GM21367 (cell line): ENCODE results near the gene IMPDH1.

ENCODE experiments used
- ATAC-seq: cut with Tn5 transposase; IDR thresholded peaks from one replicate; pipeline ENCODE4 v1.9.1; 2021; ENCODE audit not compliant: unreplicated experiment

IMPDH1 gene

DNA sequence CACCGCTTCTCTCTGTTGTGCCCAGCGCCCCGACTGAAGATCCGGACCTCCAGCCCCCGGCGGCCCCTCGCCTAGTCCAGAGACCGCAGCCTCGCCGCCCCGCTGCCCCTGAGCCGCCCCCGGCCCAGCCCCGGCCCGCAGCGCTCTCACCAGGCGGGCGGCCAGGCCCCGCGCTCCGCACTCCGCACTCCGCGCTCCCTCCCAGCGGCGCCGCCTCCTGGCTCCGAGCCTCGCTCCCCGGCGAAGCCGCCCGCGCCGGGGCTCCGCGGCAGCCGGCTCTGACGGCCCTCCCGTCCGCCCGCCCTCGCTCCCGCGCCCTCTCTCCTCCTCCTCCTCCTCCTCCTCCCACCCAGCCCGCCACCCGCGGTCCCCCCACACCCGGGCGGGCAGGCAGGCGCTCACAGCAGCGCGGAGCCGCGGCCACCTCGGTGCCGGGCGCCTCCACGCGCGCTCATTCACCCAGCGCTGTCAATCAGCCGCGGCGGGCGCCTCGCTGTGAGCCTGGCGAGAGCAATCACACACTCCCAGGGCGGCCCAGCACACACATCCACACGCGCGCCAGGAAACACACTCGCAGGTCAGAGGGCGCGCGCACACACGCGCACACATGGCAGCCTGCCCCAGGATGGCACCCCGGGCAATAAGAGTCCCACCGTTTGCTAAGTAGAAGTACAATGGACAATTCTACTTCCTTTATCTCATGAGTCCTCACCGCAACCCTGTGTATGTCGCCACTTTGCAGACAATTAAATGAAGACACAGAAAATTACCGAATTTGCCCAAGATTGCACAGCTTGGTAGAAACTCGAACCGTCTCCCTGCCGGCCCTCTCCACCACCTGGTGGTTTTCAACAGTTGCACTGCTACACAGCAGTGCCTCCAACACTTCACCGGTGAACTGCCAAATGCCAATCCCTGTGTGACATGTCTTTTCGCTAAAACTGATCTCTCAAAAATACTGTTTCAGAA lies 48.1 kb downstream of the IMPDH1 start, which contains the start of gene PRRT4:
Gene PRRT4, minus strand, starts transcription at position 280 of the 969 bp plus-strand sequence.
- no peak for ATAC-seq

DNA sequence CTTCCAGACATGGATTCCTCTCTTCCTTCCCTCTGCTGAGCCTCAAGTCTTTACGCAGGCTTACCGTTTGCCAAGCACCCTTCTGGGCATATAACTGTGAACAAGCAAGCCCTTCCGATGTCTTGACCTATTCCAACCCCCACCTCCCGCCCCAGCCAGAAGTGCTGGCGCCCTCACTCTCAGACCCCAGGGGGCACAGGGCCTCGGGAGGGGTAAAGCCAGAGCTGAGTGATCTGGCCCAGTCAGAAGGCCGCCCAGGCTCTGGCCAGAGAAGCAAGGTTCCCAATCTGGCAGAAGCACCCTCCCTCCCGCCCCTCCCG lies 49.5 kb downstream of the IMPDH1 start:
- ATAC-seq: no peak

- no peak for ATAC-seq
These were observed 49.8 kb downstream of the IMPDH1 start for GRCh38 chr7:128359939-128360338.

DNA sequence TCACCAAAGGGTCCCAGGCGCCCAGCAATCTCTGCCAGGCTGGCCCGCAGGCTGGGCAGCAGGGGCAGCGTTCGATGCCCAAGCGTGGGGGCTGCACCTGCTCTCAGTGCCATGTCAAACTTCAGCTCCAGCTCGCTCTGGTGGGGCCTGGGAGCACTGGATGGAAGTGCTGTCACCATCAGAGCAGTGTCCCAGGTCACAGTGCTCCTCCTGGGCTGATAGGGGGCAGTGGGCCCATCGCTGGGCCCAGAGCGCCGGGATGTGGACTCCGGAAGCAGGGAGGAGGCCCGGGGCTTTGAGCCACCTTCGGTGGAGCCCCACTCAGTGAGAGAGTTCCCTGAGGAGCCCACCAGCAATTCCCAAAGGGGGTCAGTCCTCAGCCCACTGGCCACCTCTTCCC lies 50.4 kb downstream of the IMPDH1 start:
- no peak for ATAC-seq

GRCh38 chr7:128358233-128358632 lies 51.5 kb downstream of the IMPDH1 start:
- ATAC-seq: no peak

- ATAC-seq: no peak
These were observed 52.6 kb downstream of the IMPDH1 start for GRCh38 chr7:128357217-128357613.

DNA sequence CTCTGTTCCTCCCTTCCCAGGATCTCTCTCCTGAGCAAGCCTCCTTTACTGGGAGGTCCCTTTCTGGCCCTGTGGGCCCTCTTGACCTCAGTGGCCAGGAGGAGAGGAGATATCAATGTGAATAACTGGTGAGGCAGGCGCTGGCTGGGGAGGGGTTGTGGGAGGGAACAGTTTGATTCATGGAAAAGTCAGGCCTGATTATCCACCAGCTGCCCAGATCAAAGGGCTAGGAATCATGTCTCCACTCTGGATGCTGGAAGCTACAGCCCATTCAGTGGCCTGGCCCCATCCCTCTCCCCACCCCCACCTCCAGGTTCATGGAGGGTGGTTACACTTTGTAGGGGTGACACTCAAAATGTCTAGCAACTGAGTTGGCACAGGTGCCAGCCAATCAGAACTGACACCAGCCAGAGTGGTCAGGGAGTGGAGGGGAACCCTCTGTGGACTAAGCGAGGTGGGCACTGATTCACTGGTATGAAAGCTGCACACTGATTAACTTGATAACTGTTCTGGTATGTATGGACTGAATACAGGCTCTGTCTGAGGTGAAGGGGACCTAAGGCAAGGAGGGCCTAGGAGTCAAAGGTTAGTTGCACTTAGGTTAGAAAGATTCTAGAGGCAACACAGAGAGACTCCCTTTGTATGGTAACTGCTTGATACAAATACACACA lies 53.1 kb downstream of the IMPDH1 start:
- ATAC-seq: no peak

DNA sequence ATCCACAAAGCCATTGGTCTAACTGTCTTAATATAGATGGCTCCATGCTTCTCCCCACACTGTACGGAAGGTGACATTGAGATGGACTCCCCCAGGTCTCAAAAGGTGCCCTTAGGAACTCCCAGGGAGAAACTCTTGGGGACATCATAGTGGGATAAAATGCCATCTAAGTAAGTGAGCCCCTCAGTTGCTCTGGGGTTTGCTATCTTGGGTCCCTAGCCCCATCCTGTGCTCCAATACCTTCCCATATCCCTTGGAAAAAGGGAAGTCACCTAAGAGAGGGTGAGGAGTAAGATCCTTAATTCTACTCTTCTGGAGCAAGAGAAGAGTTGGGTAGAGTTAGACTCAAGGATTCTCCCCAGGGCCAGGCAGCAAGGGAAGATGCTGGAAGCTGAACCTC lies 56.2 kb downstream of the IMPDH1 start:
- ATAC-seq: no peak

- ATAC-seq: no peak
These were observed 56.6 kb downstream of the IMPDH1 start for GRCh38 chr7:128353189-128353588.

- no peak for ATAC-seq
These were observed 57.1 kb downstream of the IMPDH1 start for GRCh38 chr7:128352636-128353035.

GRCh38 chr7:128352153-128352537 lies 57.6 kb downstream of the IMPDH1 start:
- ATAC-seq: no peak

- no peak for ATAC-seq
These were observed 58.3 kb downstream of the IMPDH1 start for GRCh38 chr7:128351296-128352152.

GRCh38 chr7:128350708-128351295 lies 59.0 kb downstream of the IMPDH1 start:
- ATAC-seq: no peak

DNA sequence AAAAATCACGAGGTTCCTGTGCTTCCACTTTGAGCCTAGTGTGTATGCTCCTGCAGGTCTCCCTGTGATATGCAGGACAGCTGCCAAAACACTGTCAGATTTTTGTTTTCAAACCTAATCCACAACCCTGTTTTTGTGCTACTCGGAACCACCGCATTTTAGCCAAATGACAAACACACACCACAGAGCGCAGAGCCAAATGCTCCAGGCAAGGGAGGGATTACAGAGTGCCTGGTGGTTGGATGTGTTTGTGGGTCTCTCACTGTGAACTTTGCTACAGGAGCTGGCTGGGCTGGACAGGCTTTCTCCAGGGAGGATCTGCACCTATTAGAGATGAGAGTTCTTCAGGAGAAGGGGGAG lies 60.3 kb downstream of the IMPDH1 start:
- no peak for ATAC-seq

DNA sequence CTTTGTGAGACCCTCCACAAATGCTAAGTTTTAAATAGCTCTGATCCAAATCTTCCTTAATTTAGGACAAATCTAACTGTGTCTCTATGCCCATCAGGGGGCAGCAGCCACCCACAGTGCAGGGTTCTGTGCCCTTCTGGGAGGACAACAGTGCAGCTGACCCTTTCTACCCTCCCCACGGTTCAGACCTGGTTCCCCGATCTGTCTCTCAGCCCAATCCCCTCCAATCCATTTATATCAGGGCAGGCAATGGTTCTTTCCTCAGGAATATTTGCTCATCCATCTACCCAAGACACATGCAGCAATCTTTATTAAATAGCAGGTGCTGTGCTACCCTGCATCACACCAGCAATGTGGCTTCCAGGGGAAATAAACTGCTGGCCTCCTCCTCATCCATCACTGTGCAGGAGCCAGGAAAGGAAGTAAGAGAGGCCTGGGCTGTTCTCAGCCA lies 62.1 kb downstream of the IMPDH1 start:
- no peak for ATAC-seq

DNA sequence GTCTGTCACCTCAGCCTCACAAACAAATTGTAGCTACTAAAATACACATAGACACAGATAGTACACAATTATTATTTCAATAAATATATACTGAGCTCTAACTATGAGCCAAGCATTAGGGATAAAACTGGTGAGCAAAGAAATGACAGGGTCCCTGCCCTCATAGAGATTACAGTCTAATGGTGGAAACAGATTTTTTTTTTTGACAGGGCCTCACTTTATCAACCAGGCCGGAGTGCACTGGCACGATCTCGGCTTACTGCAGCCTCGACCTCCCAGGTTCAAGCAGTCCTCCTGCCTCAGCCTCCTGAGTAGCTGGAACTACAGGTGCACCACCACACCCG lies 65.4 kb downstream of the IMPDH1 start:
- ATAC-seq: no peak

DNA sequence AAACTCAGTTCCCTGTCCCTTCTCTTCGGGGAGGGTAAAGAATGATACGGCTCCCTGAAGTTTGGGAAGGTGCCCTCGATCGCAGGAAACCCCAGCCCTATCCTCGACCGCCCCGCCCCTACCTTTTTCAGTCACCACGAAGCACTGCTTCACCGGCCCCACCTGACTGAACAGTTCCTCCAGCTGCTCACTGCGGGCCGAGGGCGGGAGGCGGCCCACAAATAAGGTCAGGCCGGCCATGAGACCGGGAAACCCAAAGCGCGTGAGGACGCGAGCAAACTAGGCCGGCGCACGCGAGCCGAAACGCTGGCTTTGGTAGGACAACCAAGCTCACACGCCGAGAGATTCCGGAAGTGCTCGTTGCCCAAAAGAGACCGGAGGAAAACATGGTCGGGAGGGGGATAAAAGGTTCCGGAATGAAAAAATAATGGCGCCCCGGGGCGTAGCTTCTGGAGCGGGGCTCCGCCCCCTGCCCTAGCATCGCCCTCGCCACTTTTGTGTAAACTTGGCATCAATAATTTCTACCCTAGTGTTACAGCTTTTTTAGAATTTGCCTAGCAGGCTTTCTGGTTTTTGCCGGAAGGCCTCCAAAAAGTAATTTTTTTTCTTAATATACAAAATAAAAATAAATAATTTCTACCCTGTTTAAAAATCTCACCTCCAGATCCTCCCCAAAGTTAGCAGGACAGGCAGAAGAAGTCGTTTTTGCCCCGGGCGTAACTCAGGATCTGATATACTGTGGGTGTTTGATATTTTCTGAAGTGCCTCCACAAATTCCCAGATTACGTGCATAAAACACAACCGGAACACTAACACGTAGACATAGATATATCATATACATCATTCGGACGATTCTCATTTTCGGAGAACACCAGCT lies 66.0 kb downstream of the IMPDH1 start, which contains the start of gene RBM28:
Gene RBM28, minus strand, starts transcription at position 355 of the 877 bp plus-strand sequence. Its CDS starts 115 bp downstream, at position 240.
- peak; percentile 89 for ATAC-seq
